HUES48 (cell line): Measurements from ENCODE around the gene RPTOR.
A peak's percentile ranks its signal among the peaks of the same experiment; 100 is the strongest.

Experiments
- H3K27ac ChIP-seq: one replicate; pipeline ENCODE4 v1.7.0; 2013; ENCODE audit warnings: low read depth, low read length, inconsistent platforms
- H3K27me3 ChIP-seq: 2 replicates; pipeline ENCODE4 v1.6.1; 2013; ENCODE audit warnings: mild to moderate bottlenecking, low read length; ENCODE audit not compliant: control insufficient read depth, insufficient read depth
- H3K36me3 ChIP-seq: 2 replicates; pipeline ENCODE4 v1.6.1; 2013; ENCODE audit warnings: low read length; ENCODE audit not compliant: control insufficient read depth, insufficient read depth
- H3K4me1 ChIP-seq: 2 replicates; pipeline ENCODE4 v1.6.1; 2013; ENCODE audit warnings: mild to moderate bottlenecking, low read length; ENCODE audit not compliant: control insufficient read depth, insufficient read depth
- H3K4me3 ChIP-seq: 2 replicates; pipeline ENCODE4 v1.5.1; 2013; ENCODE audit warnings: mild to moderate bottlenecking, low read depth, low read length
- H3K9ac ChIP-seq: 2 replicates; pipeline ENCODE4 v1.6.1; 2013; ENCODE audit warnings: mild to moderate bottlenecking, low read depth, low read length, moderate library complexity
- H3K9me3 ChIP-seq: 2 replicates; pipeline ENCODE4 v1.6.1; 2013; ENCODE audit warnings: low read length; ENCODE audit not compliant: control insufficient read depth, insufficient read depth

RPTOR gene

DNA sequence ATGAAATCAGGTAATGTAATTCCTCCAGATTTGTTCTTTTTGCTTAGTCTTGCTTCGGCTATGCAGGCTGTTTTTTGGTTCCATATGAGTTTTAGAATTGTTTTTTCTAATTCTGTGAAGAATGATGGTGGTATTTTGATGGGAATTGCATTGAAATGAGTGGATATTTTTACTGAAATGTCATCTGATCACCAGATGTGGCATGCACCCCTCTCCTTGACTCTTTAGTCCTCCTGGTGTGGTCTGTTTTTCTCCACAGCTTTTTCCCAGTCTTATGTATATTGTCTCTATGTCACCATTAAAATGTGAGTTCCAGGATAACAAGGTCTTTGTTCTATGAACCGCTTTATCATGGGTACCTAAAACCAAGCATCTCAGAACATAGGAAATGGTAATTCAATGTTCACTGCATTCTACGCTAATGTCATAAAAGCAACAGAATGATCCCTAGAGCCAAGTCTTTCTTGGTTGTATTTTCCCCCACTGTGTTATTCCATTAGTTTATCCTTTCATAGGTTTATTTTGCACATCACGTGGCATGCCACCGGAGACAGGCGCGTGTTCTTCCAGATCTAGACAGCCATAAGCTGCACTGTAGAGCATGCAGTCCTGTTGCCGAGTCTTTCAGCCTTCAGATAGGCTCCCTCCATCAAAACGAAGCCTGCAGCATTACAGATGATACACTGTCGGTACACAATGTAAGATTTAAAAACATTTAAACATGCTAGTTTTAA lies 172.5 kb downstream of the RPTOR start:
- Histone ChIP-seq H3K27me3 (no peaks in the 10 kb centered on the region), H3K9ac (no peak overlapping the region), H3K4me1 (peaks cover 10% of the 10 kb centered on the region; the same call in 1 of the 2 replicates), H3K36me3 (no peaks in the 10 kb centered on the region), H3K27ac (no peak overlapping the region), H3K9me3 (no peaks in the 10 kb centered on the region), H3K4me3 (no peak overlapping the region)

DNA sequence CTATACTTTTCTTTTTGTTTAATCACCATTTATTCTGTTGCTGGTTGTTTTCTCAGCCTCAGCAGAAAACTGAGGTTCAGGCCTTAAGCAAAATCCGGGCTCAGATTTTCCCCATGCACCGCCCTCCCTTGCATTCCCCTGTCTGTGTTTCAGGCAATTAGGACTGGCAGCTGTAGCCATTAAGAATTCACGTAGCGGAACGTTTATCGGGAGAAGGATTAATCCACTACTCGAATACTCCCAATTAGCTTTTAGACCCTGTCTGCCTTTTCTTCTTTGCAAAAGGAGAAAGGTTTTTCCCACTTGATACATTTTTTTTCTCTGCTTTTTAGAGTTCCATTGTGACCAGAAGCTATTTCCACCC lies 173.1 kb downstream of the RPTOR start:
- Histone ChIP-seq H3K27me3 (no peaks in the 10 kb centered on the region), H3K4me1 (peaks cover 10% of the 10 kb centered on the region; the same call in 1 of the 2 replicates), H3K9ac (no peak overlapping the region), H3K27ac (no peak overlapping the region), H3K36me3 (no peaks in the 10 kb centered on the region), H3K9me3 (no peaks in the 10 kb centered on the region), H3K4me3 (no peak overlapping the region)

DNA sequence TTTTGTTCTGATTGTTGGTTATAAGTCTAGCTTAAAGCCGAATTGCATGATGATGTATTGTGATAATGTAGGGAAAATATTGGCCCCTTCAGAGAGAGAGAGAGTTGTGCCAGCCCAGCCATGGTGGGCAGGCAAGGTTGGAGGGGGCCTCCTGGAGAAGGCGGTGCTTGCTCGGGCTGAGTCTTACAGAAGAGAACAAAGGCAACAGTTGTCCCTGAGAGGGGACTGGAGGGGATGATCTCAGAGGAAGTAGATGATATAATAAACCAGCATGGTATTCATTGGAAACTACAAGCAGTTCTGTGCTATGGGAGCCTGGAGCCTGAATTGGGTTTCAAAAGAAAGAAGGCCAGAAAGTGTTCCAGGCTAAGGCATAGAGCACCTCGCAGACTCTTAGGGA lies 173.8 kb downstream of the RPTOR start:
- Histone ChIP-seq H3K9ac (no peak overlapping the region), H3K27me3 (no peaks in the 10 kb centered on the region), H3K9me3 (no peaks in the 10 kb centered on the region), H3K4me3 (no peak overlapping the region), H3K27ac (no peak overlapping the region), H3K36me3 (no peaks in the 10 kb centered on the region), H3K4me1 (peaks cover 10% of the 10 kb centered on the region; the same call in 1 of the 2 replicates)

DNA sequence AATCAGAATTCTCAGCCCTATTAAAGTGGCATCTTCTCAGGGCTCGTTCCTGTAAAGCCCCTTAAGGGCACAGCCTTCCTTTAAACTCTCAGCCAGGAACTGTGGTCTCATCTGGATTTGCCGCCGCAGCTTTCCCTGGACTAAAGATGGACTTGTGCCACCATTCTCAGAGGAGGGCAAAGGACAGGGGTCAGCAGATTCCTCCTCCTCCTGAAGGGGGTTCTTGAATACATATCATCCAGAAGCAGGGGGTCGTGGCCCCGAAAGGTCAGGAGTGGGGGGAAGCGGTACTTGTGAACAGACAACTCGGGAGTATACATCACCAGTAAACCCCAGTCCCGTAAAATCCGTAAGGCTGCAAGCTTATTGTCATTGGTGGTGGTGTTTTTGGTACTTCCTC lies 174.8 kb downstream of the RPTOR start:
- H3K4me3 ChIP-seq, result no peak overlapping the region
- no peak overlapping the region for H3K27ac ChIP-seq
- H3K36me3 ChIP-seq, result no peaks in the 10 kb centered on the region
- H3K9ac ChIP-seq, result no peak overlapping the region
- no peaks in the 10 kb centered on the region for H3K27me3 ChIP-seq
- peaks cover 10% of the 10 kb centered on the region; the same call in 1 of the 2 replicates for H3K4me1 ChIP-seq
- H3K9me3 ChIP-seq, result no peaks in the 10 kb centered on the region

DNA sequence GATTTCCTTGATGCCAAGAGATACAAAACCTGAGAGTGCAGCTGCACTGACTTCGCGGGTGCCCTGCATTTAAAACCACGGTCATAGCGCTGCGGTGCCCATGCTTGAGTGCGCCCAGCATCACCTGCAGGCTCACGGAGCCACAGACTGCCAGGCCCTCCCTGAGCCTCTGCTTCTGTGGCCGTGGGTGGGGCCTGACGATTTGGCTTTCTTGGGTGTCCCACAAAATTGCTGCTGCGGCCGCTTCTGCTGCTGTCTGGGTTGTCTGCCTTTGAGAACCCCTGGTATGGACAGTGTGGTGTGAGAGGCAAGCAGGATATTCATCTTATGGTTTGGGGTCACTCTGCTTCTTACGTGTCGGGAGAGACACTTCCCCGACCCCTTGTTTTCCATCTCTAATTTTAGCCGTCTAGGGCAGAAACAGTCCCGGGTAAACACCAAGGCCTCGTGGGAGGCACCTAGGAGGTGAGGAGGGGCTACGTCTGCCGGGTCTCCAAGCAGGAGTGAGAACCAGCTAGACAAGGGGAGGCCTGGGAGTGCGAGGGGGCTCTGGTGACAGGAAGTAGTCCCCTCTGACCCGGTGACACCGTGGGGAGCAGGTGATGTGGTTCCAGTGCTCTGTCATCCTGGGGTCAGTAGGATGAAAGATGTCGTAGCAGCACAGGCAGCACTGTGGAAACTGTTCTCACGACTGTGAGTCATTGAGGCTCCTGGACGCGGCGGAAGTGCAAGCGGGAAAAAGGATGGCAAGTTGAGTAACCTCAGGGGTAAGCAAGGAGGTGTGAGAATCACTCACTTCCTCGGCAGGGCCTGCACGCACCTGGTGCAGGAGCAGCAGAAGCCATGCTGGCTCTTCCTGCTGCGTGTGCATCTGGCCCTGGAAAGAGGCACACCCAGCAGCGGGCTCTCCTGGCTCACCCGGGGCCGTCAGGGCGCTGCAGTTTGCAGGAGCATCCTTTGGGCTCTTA lies 176.3 kb downstream of the RPTOR start:
- Histone ChIP-seq H3K27ac (no peak overlapping the region), H3K4me3 (no peak overlapping the region), H3K9ac (no peak overlapping the region), H3K9me3 (no peaks in the 10 kb centered on the region), H3K36me3 (no peaks in the 10 kb centered on the region), H3K27me3 (no peaks in the 10 kb centered on the region), H3K4me1 (peaks cover 10% of the 10 kb centered on the region; the same call in 1 of the 2 replicates)

DNA sequence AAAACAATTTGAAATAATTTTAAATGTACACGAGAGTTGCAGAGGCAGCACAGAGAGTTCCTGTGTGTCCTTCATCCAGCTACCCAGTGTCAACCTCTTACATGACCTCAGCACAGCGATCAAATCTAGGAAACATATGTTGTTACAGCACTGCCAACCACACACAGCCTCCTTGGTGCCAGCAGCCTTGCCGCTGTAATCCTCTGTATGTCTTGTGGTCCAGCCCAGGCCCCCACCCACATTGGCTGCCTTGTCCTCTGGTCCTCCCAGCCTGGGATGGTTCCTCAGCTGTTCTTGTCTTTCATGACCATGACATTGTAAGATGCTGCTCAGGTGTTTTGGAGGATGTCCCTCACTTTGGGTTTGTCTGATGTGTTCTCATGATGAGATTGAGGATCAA lies 178.0 kb downstream of the RPTOR start:
- Histone ChIP-seq H3K4me3 (no peak overlapping the region), H3K9ac (no peak overlapping the region), H3K4me1 (peaks cover 3% of the 10 kb centered on the region; the same call in 1 of the 2 replicates), H3K9me3 (no peaks in the 10 kb centered on the region), H3K27ac (no peak overlapping the region), H3K36me3 (no peaks in the 10 kb centered on the region), H3K27me3 (no peaks in the 10 kb centered on the region)

DNA sequence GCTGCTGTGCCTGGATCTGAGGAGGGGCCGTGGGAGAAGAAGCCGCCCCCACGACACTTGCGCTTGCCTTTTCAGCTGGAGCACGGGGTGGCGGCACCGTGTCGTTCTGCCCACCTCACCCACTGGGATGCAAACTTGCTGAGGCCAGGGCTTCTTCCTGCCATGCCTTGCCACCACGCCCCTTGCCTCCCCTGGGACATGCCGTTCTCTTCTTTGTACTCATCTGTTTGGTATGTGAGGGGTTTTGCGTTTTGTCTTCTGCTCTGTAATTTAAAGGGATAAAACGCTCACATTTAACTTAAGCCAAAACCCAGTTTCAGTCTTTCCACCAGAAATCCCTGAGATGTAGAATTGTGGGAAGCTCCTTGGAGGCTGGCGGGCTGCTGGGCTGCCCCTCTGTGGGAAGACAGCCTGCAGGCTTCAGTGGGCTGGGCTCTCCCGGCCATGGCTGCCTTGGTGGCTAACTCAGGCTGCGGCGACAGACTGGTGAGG lies 180.2 kb downstream of the RPTOR start:
- Histone ChIP-seq H3K27me3 (no peaks in the 10 kb centered on the region), H3K9me3 (no peaks in the 10 kb centered on the region), H3K4me3 (no peak overlapping the region), H3K27ac (peak overlapping the region; percentile 20), H3K9ac (no peak overlapping the region), H3K4me1 (no peaks in the 10 kb centered on the region), H3K36me3 (no peaks in the 10 kb centered on the region)

DNA sequence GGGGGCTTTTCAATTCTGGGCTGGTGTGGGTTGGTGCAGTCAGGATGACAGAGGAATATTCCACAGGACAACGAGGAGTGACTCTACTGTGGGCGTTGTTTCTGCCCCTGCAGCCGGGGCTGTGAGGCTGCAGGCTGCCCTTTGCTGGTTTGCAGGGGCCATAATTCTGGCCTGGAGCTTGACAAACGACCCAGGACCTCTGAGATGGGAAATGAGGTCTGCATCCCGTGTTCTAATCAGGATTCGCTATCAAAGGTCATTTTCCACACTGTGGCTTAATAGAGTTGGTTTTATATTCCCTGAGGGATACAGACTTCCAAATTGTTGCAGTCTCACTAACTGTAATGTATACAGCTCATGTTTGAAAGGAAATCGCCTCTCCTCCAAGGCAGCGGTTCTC lies 180.9 kb downstream of the RPTOR start:
- Histone ChIP-seq H3K4me1 (no peaks in the 10 kb centered on the region), H3K9me3 (no peaks in the 10 kb centered on the region), H3K4me3 (no peak overlapping the region), H3K27ac (no peak overlapping the region), H3K9ac (no peak overlapping the region), H3K36me3 (no peaks in the 10 kb centered on the region), H3K27me3 (no peaks in the 10 kb centered on the region)

DNA sequence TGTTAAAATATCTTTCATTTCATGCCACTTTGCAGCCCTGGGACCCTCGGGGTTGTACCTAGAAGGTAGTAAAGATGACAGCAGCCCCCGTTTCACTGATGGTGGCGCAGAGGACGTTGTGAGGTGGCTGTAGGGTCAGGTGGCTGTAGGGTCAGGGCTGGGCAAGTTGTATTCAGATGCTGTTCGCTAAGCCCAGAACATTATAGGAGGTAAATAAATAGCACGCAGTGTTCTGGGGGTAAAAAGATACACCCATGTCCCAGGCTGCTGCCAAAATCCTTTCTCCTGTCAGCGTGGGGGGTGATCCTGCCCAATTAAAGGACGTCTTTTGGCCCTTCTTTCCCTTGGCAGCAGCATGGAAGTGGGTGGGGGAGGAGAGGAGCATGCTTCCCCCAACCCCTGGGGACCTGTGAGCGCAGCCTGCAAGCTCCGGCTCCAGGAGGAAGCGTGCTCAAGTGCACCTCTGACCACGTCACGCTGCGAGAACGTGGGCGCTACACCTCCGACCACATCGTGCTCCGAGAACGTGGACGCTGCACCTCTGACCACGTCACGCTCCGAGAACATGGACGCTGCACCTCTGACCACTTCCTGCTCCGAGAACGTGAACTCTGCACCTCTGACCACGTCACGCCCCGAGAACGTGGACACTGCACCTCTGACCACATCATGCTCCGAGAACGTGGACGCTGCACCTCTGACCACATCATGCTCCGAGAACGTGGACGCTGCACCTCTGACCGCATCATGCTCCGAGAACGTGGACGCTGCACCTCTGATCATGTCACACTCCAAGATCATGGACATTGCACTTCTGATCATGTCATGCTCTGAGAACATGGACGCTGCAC lies 182.1 kb downstream of the RPTOR start:
- H3K9ac ChIP-seq, result no peak overlapping the region
- peaks cover 1% of the 10 kb centered on the region; the same call in 1 of the 2 replicates for H3K4me1 ChIP-seq
- no peaks in the 10 kb centered on the region for H3K9me3 ChIP-seq
- no peak overlapping the region for H3K27ac ChIP-seq
- no peaks in the 10 kb centered on the region for H3K36me3 ChIP-seq
- H3K4me3 ChIP-seq, result no peak overlapping the region
- H3K27me3 ChIP-seq, result no peaks in the 10 kb centered on the region

DNA sequence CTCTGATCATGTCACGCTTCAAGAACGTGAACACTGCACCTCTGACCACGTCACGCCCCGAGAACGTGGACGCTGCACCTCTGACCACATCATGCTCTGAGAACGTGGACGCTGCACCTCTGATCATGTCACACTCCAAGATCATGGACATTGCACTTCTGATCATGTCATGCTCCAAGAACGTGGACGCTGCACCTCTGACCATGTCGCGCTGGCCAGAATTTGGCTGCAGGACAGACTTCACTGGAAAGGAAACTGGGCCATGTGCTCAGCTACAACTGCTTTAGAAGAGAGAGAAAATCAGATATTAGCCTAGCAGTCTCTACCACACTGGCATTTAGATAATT lies 182.7 kb downstream of the RPTOR start:
- Histone ChIP-seq H3K9ac (no peak overlapping the region), H3K4me1 (peaks cover 4% of the 10 kb centered on the region; the same call in 1 of the 2 replicates), H3K9me3 (no peaks in the 10 kb centered on the region), H3K36me3 (no peaks in the 10 kb centered on the region), H3K27ac (no peak overlapping the region), H3K4me3 (no peak overlapping the region), H3K27me3 (no peaks in the 10 kb centered on the region)
